ENCODE measurements around the gene SPEN.

Gene SPEN

DNA sequence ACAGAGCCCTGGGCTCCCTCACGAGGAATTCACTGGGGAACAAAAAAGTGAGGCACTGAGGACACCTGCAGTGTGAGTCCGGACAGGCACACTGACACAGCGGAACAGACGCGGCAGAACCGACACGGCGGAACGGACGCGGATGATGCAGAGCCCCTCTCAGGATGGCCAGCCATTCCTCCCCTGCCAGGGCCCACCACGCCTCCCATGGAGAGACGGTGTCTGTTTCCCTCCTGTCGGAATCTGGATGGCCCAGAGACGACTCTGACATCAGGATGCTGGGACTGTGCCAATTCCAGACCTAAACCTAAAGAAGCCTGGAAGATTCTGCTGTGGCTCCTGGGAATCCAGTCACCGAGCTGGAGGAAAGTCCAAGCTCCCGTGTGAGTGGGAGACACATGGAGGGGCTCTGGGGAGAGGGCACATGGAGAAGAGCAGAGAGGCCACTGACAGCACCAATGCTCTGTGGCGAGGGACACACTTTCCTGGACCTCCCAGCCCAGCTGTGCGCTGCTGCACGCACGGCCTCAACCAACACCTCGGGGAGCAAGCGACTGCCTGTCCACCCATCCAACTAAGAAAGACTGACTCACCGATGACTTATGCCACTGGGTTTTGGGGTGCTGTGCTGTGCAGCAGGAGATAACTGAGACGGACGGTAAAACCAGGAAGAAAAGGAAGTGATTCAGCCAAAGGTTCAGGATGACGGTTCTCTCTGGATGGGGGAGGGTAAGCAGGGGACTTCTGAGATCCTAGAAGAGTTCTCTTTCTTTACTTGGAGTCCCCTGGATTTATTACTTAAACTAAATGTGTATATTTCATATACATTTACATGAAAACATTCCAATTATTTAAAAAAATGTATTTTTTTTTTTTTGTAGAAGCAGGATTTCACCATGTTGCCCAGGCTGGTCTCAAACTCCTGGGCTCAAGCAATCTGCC lies 105.1 kb downstream of the SPEN start:
- H3K4me1 Mint-ChIP-seq: peaks cover 77% of the 10 kb centered on the region
- no peaks in the 10 kb centered on the region for H3K9me3 Mint-ChIP-seq
- H3K4me3 Mint-ChIP-seq: no peak overlapping the region
- H3K36me3 Mint-ChIP-seq: peaks cover 22% of the 10 kb centered on the region
- H3K27me3 Mint-ChIP-seq: no peaks in the 10 kb centered on the region
- H3K27ac Mint-ChIP-seq: peak overlapping the region; percentile 17
- CTCF ChIA-PET: interaction anchor here (1.8 kb wide), 1 partner anchor 157 kb away, joined by 5 read pairs; no protein-coding TSS in a partner anchor
- no peak for DNase-seq

DNA sequence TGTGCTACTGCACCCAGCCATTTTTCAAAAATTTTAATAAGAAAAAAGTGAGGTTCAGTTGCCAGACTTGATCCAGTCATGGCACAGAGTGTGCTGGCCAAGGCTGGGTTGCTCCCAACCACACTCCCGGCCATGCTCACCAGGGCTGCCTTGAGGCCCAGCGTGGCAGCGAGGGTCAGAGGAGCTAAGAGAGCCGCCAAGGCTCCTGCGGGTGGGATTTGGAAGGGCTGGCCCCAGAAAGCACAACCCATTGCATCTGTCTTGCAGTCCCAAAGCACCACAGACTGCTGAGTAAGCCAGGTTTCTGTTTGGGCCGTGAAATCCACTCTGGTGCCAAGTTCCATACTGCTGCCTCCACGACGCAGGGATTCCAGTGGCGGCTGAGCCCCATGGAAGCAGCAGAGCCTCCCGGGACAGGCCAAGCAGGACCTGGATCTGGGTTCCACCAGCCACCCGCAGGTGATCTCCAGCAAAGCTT lies 105.8 kb downstream of the SPEN start:
- Mint-ChIP-seq H3K27me3 (no peaks in the 10 kb centered on the region), H3K4me3 (no peak overlapping the region), H3K27ac (no peak overlapping the region), H3K4me1 (peaks cover 83% of the 10 kb centered on the region), H3K9me3 (no peaks in the 10 kb centered on the region), H3K36me3 (peaks cover 22% of the 10 kb centered on the region)
- CTCF ChIA-PET: interaction anchor here (1.0 kb wide), 1 partner anchor 138 kb away, joined by 6 read pairs; no protein-coding TSS in a partner anchor
- no peak for DNase-seq

DNA sequence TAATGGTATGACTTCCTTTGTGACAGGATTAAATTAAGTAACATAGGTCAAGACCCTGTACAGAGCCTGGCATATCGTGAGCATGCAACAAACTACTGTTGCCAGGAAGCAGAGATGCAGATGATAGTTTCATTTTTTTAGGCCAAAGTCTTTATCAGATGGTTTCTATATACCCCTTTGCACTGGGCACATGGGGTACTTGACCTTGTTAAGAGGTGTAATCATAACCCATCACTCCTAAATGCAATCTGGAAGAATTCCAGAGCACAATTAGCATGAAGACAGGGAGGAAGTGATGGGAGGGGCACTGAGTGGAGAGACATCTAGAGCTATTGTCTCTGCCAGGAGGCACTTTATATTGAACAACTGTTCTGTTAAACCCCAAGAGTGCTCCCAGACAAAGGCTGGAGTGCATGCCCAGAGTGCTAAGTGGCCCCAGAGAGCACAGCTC lies 106.3 kb downstream of the SPEN start:
- CTCF ChIA-PET: interaction anchor here (1.0 kb wide), 1 partner anchor 138 kb away, joined by 6 read pairs; no protein-coding TSS in a partner anchor
- peaks cover 22% of the 10 kb centered on the region for H3K36me3 Mint-ChIP-seq

DNA sequence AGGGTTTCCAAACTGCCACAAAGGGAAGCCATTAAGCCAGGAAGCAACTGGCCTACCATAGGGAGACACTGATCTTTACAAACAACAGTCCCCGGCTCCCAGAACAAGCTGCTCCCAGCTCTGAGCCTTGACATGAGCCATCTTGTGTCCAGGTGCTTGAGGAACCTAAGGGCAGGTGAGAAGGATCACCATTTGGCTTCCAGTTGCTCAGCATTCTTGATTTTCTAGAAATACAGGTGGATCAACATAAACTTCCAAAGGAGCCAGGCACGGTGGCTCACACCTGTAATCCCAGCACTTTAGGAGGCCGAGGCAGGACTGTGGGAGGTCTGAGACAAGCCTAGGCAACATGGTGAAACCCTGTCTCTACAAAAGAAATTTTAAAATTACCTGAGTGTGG lies 106.8 kb downstream of the SPEN start:
- DNase-seq: no peak
- H3K27ac Mint-ChIP-seq: no peak overlapping the region
- no peaks in the 10 kb centered on the region for H3K9me3 Mint-ChIP-seq
- no peaks in the 10 kb centered on the region for H3K27me3 Mint-ChIP-seq
- H3K4me1 Mint-ChIP-seq: peaks cover 78% of the 10 kb centered on the region
- CTCF ChIA-PET: interaction anchor here (1.0 kb wide), 1 partner anchor 139 kb away, joined by 6 read pairs; no protein-coding TSS in a partner anchor
- no peak overlapping the region for H3K4me3 Mint-ChIP-seq
- H3K36me3 Mint-ChIP-seq: peaks cover 22% of the 10 kb centered on the region

More for the DNA sequence above, 106.3 kb downstream of the SPEN start:
- no peak for DNase-seq
- no peaks in the 10 kb centered on the region for H3K9me3 Mint-ChIP-seq
- H3K4me3 Mint-ChIP-seq: no peak overlapping the region
- peaks cover 83% of the 10 kb centered on the region for H3K4me1 Mint-ChIP-seq
- no peaks in the 10 kb centered on the region for H3K27me3 Mint-ChIP-seq
- no peak overlapping the region for H3K27ac Mint-ChIP-seq

DNA sequence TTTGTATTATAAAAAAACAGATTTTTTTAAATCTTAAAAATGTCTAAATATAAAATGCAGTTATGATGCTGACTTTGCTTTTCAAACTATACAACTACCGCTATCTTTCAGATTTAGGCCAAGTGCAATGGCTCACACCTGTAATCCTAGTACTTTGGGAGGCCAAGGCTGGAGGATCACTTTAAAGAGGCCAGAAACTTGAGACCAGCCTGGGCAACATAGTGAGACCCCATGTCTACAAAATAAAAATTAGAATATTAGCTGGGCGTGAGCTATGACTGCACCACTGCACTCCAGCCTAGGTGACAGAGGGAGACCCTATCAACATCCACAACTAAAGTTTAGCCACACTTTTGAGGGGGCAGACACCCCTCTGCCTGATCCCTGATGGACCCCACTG lies 108.0 kb downstream of the SPEN start:
- Mint-ChIP-seq H3K36me3 (peaks cover 22% of the 10 kb centered on the region), H3K4me3 (no peak overlapping the region), H3K27me3 (no peaks in the 10 kb centered on the region), H3K9me3 (no peaks in the 10 kb centered on the region), H3K27ac (no peak overlapping the region), H3K4me1 (peaks cover 68% of the 10 kb centered on the region)
- CTCF ChIA-PET: interaction anchor here (0.8 to 1.0 kb wide), 2 partner anchors 9 to 38 kb away, joined by 3 read pairs; no protein-coding TSS in a partner anchor
- DNase-seq: no peak

DNA sequence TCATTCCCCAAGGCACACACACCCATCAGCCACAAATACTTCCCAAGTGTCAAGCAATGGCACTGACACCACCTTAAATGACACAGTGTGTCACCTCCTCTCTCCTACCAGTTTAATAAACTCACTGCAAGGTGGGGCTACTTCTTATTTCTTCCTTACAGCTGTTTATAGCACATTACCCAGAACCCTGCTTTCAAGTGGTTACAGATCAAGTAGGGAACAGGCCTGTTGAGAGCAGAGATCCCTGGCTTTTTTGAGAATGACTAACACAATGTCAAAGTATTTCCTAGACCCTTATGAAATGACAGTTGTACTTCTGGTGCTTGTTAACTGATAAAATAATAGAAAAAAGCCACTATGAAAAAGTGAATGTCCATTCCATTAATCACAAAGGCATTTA lies 108.6 kb downstream of the SPEN start:
- CTCF ChIA-PET: interaction anchor here (0.7 to 1.0 kb wide), 4 partner anchors 10 to 166 kb away, joined by 3 read pairs; no protein-coding TSS in a partner anchor
- no peak for DNase-seq
- Mint-ChIP-seq H3K9me3 (no peaks in the 10 kb centered on the region), H3K4me3 (no peak overlapping the region), H3K27me3 (no peaks in the 10 kb centered on the region), H3K4me1 (peaks cover 62% of the 10 kb centered on the region), H3K36me3 (peaks cover 22% of the 10 kb centered on the region), H3K27ac (peak overlapping the region; percentile 74)

DNA sequence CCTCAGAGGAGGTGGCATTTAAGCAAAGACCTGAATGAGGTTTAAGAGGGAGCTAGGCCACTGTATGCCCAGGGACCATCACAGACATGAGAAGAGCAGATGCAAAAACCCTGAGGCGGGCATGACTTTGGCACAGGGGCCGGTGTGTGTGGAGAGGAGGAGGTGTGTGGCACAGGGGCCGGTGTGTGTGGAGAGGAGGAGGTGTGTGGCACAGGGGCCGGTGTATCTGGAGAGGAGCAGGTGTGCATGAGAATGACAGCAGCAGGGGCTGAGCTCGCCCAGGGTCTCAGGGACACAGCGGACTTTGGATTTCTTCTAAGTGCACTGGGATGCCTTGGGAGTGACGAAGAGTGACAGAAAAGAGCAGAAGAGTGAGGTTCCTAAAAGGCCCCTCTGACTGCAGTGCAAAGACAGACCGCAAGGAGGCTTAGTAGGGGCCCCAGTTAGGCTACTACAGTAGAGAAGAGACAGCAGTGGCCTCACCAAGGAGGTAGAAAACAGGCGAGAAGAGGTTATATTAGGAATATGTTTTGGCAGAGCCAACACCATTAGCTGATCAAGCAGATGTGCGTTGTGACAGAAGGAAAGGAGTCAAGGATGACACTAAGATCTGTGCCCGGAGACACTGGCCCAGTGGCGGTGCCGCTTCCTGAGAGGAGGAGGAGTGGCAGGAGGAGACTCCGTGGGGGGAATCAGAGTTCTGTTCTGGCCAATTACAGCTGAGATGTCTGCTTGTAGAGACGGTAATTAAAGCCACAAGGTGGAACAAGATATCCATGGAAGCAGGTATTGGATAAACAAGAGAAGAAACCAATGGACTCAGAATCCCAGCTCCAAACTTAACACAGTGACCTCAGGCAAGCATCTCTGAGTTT lies 110.0 kb downstream of the SPEN start:
- H3K27me3 Mint-ChIP-seq: no peaks in the 10 kb centered on the region
- peak overlapping the region; percentile 11 for H3K27ac Mint-ChIP-seq
- peaks cover 49% of the 10 kb centered on the region for H3K4me1 Mint-ChIP-seq
- no peaks in the 10 kb centered on the region for H3K9me3 Mint-ChIP-seq
- CTCF ChIA-PET: interaction anchor here (1.0 to 1.6 kb wide), 2 partner anchors 142 to 167 kb away, joined by 3 to 4 read pairs; no protein-coding TSS in a partner anchor
- no peak overlapping the region for H3K4me3 Mint-ChIP-seq
- H3K36me3 Mint-ChIP-seq: peaks cover 20% of the 10 kb centered on the region
- DNase-seq: no peak

DNA sequence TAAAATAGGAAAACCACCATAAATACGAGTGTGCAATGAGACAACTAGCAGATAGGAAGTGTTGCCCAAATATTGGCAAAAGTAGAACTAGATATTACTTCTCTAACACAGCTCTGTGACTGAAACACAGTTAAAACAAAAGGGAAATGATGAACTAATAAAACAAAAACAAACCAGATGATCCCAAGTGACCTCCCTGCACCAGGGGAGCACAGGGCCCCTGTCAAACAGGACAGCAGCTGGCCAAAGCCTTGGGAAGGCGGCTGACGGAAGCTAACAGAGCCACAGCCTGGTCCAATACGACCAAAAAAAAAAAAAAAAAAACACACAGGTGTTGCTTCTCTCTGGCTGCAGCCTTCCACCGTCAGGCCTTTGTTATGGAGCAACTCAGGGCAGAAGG lies 110.6 kb downstream of the SPEN start:
- no peak overlapping the region for H3K27ac Mint-ChIP-seq
- CTCF ChIA-PET: interaction anchor here (1.6 kb wide), 1 partner anchor 143 kb away, joined by 4 read pairs; no protein-coding TSS in a partner anchor
- no peak for DNase-seq
- H3K4me3 Mint-ChIP-seq: no peak overlapping the region
- H3K9me3 Mint-ChIP-seq: no peaks in the 10 kb centered on the region
- H3K4me1 Mint-ChIP-seq: peaks cover 46% of the 10 kb centered on the region
- peaks cover 16% of the 10 kb centered on the region for H3K36me3 Mint-ChIP-seq
- no peaks in the 10 kb centered on the region for H3K27me3 Mint-ChIP-seq

DNA sequence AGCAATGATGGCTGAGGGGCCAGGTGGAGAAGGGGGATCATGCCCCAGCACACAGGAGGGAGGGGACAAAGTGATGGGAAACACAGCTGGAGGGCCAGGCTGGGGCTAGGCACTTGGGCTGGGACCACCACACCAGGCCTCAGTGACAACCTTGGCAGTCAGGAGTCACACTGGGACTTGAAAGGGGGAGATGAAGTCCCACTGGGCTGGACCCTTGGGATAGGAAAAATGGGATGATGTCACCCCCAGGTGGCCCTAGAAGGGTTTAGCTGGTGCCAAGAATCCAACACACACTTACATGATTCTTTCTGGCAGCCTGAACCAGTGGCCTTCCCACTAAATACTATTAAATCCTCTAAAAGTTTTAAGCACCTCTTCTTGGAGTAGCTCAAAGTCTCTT lies 111.3 kb downstream of the SPEN start:
- Mint-ChIP-seq H3K36me3 (peaks cover 14% of the 10 kb centered on the region), H3K4me1 (peaks cover 48% of the 10 kb centered on the region)

DNA sequence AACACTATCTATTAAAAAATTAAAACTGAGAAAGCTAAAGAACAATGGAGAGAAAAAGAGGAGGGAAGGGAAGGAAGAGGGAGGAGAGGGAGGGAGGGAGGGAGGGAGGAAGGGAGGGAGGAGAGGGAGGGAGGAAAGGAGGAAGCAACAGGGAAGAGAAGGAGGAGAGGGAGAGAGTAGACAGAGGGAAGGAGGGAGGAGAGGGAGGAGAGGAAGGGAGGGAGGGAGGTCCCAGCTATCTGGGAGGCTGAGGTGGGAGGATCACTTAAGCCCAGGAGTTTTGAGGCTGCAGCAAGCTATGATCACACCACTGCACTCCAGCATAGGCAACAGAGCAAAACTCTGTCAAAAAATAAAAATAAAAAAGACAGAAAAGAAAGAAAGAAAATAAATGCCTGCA lies 111.9 kb downstream of the SPEN start:
- H3K4me3 Mint-ChIP-seq: no peak overlapping the region
- CTCF ChIA-PET: interaction anchor here (0.7 to 1.6 kb wide), 3 partner anchors 9 to 194 kb away, joined by 3 to 4 read pairs (median 4); no protein-coding TSS in a partner anchor
- peaks cover 48% of the 10 kb centered on the region for H3K4me1 Mint-ChIP-seq
- DNase-seq: no peak
- H3K27me3 Mint-ChIP-seq: no peaks in the 10 kb centered on the region
- H3K27ac Mint-ChIP-seq: no peak overlapping the region
- H3K9me3 Mint-ChIP-seq: no peaks in the 10 kb centered on the region
- H3K36me3 Mint-ChIP-seq: peaks cover 16% of the 10 kb centered on the region

More for the DNA sequence above, 111.3 kb downstream of the SPEN start:
- Mint-ChIP-seq H3K4me3 (no peak overlapping the region), H3K27me3 (no peaks in the 10 kb centered on the region), H3K9me3 (no peaks in the 10 kb centered on the region), H3K27ac (no peak overlapping the region)
- CTCF ChIA-PET: interaction anchor here (1.2 to 1.6 kb wide), 2 partner anchors 8 to 143 kb away, joined by 4 read pairs; no protein-coding TSS in a partner anchor
- DNase-seq: no peak

DNA sequence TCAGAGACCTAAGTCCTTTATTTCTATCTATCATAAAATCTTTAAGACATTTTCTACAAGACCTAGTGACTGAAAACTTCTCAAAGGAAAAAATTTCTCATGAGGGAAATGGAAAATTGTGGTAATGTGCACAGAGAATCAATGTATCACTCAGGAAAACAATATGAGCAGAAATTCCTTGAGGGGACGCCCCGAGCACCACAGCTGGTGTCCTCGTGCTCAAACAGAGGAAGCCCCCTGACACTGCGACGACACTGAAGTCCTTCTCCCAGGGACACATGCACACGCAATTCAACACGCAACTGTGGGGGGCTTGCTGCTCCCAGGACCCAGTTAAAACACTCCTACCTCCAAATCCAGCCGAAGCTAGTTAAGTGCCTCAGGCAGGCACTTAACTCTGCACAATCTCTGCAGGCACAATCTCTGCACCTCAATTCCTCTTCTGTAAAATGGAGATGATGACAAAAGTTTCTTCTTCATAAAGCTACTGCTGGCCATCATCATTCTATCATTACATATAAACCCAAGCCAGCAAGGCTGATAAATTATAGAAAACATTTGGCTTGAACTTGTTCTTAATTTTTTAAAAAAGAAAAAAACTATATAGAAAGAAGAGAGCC lies 112.4 kb downstream of the SPEN start:
- no peak for DNase-seq
- no peak overlapping the region for H3K4me3 Mint-ChIP-seq
- H3K27me3 Mint-ChIP-seq: no peaks in the 10 kb centered on the region
- no peak overlapping the region for H3K27ac Mint-ChIP-seq
- peaks cover 50% of the 10 kb centered on the region for H3K4me1 Mint-ChIP-seq
- H3K36me3 Mint-ChIP-seq: peaks cover 17% of the 10 kb centered on the region
- H3K9me3 Mint-ChIP-seq: no peaks in the 10 kb centered on the region
- CTCF ChIA-PET: interaction anchor here (0.7 to 1.6 kb wide), 3 partner anchors 9 to 194 kb away, joined by 3 to 4 read pairs (median 4); partner anchors contain the start of gene ZBTB17

DNA sequence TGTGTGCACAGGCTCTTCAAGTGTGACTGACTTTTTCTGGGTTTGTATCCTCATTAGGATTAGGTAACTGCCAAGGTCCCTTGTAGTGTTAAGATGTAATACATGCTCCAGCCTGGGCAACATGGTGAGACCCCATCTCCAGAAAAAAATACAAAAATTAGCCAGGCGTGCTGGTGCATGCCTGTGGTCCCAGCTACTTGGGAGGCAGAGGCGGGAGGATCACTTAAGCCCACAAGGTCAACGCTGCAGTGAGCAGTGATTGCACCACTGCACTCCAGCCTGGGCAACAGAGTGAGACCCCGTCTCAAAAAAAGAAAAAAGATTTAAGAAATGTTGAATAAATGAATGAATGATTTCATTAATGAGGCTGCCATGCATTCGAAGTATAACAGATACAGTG lies 113.3 kb downstream of the SPEN start:
- DNase-seq: no peak
- Mint-ChIP-seq H3K27ac (no peak overlapping the region), H3K4me1 (peaks cover 50% of the 10 kb centered on the region), H3K4me3 (no peak overlapping the region), H3K9me3 (no peaks in the 10 kb centered on the region), H3K27me3 (no peaks in the 10 kb centered on the region), H3K36me3 (peaks cover 21% of the 10 kb centered on the region)
- CTCF ChIA-PET: interaction anchor here (1.1 to 1.6 kb wide), 2 partner anchors 15 to 34 kb away, joined by 3 to 4 read pairs; partner anchors contain the start of gene ZBTB17

DNA sequence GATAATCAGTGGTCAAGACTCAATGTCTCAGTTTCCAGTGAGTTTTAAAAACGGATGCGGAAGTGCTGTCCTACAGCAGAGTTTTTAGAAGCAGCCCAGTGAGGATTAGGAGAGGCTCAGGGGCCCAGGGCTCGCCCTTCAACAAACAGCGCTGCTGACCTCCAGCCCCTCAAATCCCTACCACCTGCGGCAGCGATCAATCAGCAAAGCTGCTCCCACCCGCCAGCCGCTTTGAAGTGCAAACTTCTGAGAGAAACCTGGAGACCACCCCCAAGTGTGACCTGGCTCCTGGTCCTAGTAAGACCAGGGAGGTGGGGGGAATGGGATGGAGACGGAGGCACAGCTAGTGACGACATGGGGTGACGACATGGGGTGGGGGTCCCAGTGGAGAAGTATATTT lies 114.0 kb downstream of the SPEN start:
- no peak for DNase-seq
- Mint-ChIP-seq H3K27me3 (no peaks in the 10 kb centered on the region), H3K9me3 (no peaks in the 10 kb centered on the region), H3K4me1 (peaks cover 50% of the 10 kb centered on the region), H3K36me3 (peaks cover 22% of the 10 kb centered on the region), H3K27ac (no peak overlapping the region), H3K4me3 (no peak overlapping the region)
- CTCF ChIA-PET: interaction anchor here (1.0 to 1.6 kb wide), 4 partner anchors 11 to 158 kb away, joined by 3 to 4 read pairs (median 3); partner anchors contain the start of gene ZBTB17

Measured in activated naive CD4-positive, alpha-beta T cell treated with anti-CD3 and anti-CD28 coated beads, Interleukin-2, amount 10 ng/mL, durations not matched to agents 7 days and 5 days (primary cell).